Prostate gland (tissue), 2 donors: ENCODE data around the gene BDNF. TPM values are rescaled to one million over a fixed set of nuclear protein-coding genes. Genes with fewer than 3 reads are reported as not detected.
A peak's percentile ranks its signal among the peaks of the same experiment; 100 is the strongest.

Source experiments
- DNase-seq: peaks from one replicate; pipeline ENCODE4 v3.0.0-alpha.2; 2019; ENCODE audit warnings: low spot score
- H3K27ac ChIP-seq, 2 donors: fragments of 200-600 bp; sonication (generic); 2 replicates each; pipeline ENCODE4 v1.5.1; 2017 to 2019
- H3K27me3 ChIP-seq: fragments of 200-600 bp; sonication (generic); replicated peaks from 2 replicates; pipeline ENCODE4 v1.5.1; 2019; ENCODE audit not compliant: insufficient read depth
- H3K36me3 ChIP-seq, 2 donors: fragments of 200-600 bp; sonication (generic); 1 replicate in 1 of 2; 2 replicates in 1 of 2; pipeline versions ENCODE4 v1.5.1 to v1.8.1; 2017 to 2019
- H3K4me1 ChIP-seq: fragments of 200-600 bp; sonication (generic); replicated peaks from 2 replicates; pipeline ENCODE4 v1.5.1; 2019
- H3K4me3 ChIP-seq, 2 donors: fragments of 200-600 bp; sonication (generic); 2 replicates each; pipeline ENCODE4 v1.5.1; 2017 to 2019
- H3K9me3 ChIP-seq: fragments of 200-600 bp; sonication (generic); 2 replicates; pipeline ENCODE4 v1.5.1; 2017
- CTCF ChIP-seq, 4 experiments: fragments of 200-600 bp in 2 of 4; fragments of 450-650 bp in 2 of 4; sonication (generic) in 2 of 4; IDR thresholded peaks; 1 replicate in 3 of 4; 2 replicates in 1 of 4; pipeline ENCODE4 v1.5.1; 2016 to 2019; ENCODE audit warnings: antibody characterized with exemption in 4 of 4, mild to moderate bottlenecking in 2 of 4, moderate library complexity in 2 of 4
- POLR2A ChIP-seq: fragments of 450-650 bp; IDR thresholded peaks from one replicate; pipeline ENCODE4 v1.6.1; 2016; ENCODE audit warnings: antibody characterized with exemption, mild to moderate bottlenecking
- POLR2AphosphoS5 ChIP-seq: sonication (generic); formaldehyde crosslinking; IDR thresholded peaks from one replicate; pipeline ENCODE4 v1.6.1; 2017; ENCODE audit warnings: antibody characterized with exemption
- WGBS: methylation state at CpG from one replicate; pipeline ENCODE4 v1.1.5; 2018; 5-methylcytosine and 5-hydroxymethylcytosine counted together
- intact Hi-C: fragments of 100-400 bp; cut with DNase I; formaldehyde crosslinking; loops from one replicate; pipeline ENCODE4 v1.14.2; 2022
- total RNA-seq, 2 donors: library from RNA; depleted of rRNA; stranded (reverse); fragments of >200 nt; gene quantifications; one replicate each; pipeline ENCODE4 v1.1.0, GENCODE V29; 2016

BDNF gene
- total RNA-seq, 2 donors from 2014 or later = 0.87 to 2.5 TPM

- Histone ChIP-seq H3K27me3 (peaks cover 5% of the 10 kb centered on the region), H3K9me3 (no peaks in the 10 kb centered on the region)
- intact Hi-C loops = loop anchor here (5.0 kb wide), 1 partner anchor 1635 kb away; no protein-coding TSS in a partner anchor
Observed at GRCh38 chr11:27697679-27698275, 2.5 kb downstream of the BDNF start.

DNA sequence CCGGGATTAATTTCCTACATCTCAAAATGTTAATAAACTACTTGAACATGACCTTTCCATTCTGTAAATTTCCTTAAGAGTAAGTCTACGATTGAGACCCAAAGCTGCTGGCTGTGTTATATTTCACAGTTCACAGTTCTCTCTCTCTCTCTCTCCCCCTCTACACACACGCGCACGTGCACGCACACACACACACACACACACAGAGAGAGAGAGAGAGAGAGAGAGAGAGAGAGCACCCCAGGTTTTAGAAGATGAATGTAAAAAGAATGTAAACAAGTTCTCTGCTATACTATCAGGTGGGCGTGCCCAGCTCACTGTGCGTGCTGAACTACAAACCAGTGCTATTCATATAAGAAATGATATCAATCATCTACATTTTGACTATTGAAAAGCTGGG lies 3.3 kb downstream of the BDNF start:
- H3K9me3 ChIP-seq = no peaks in the 10 kb centered on the region
- H3K27me3 ChIP-seq = peaks cover 5% of the 10 kb centered on the region
- H3K4me1 ChIP-seq = peaks cover 7% of the 10 kb centered on the region
- DNase-seq = no peak
- H3K27ac ChIP-seq = no peak overlapping the region
- intact Hi-C loops = loop anchor here (5.0 kb wide), 1 partner anchor 1635 kb away; no protein-coding TSS in a partner anchor
- TF ChIP-seq POLR2AphosphoS5 (no peak), CTCF (IDR thresholded peaks at IDR 0.05) (no peak), POLR2A (no peak)
- H3K36me3 ChIP-seq = no peaks in the 10 kb centered on the region
- H3K4me3 ChIP-seq = no peak overlapping the region
- 63% methylated on average over 8 of the region's 8 CpGs for WGBS

More at GRCh38 chr11:27697679-27698275, 2.5 kb downstream of the BDNF start:
- no peak for DNase-seq
- Histone ChIP-seq H3K36me3 (no peaks in the 10 kb centered on the region), H3K4me3 (no peak overlapping the region), H3K27ac (no peak overlapping the region), H3K4me1 (peaks cover 7% of the 10 kb centered on the region)
- 68% methylated on average over 2 of the region's 2 CpGs for WGBS
- TF ChIP-seq CTCF (IDR thresholded peaks at IDR 0.05) (no peak), POLR2A (no peak), POLR2AphosphoS5 (no peak)

GRCh38 chr11:27696115-27696514 lies 4.1 kb downstream of the BDNF start:
- H3K9me3 ChIP-seq = no peaks in the 10 kb centered on the region
- H3K4me1 ChIP-seq = peaks cover 7% of the 10 kb centered on the region
- DNase-seq = no peak
- intact Hi-C loops = loop anchor here (5.0 kb wide), 1 partner anchor 1636 kb away; no protein-coding TSS in a partner anchor
- 64% methylated on average over 3 of the region's 3 CpGs for WGBS
- no peak overlapping the region for H3K27ac ChIP-seq
- TF ChIP-seq POLR2A (no peak), CTCF (IDR thresholded peaks at IDR 0.05) (no peak), POLR2AphosphoS5 (no peak)
- no peaks in the 10 kb centered on the region for H3K36me3 ChIP-seq
- no peak overlapping the region for H3K4me3 ChIP-seq
- H3K27me3 ChIP-seq = peaks cover 5% of the 10 kb centered on the region

DNA sequence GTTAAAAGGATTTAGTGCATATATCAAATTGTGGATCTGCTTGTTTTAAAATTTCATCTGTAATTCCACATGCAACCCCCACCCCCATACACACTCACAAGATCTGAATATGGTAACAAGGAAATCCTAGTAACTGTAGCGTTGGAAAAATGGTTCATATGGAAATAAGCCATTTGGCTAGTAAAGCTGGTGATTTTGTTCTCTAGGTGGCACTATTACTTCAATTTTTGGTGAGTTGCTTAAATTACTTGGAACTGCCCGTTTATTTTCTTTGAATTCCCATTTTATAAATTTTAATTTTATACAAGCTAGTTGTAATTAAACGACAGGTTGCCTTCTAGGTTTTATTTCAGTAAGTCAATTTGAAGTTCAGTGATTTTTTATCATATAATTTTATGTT lies 5.3 kb downstream of the BDNF start:
- Histone ChIP-seq H3K27me3 (peaks cover 5% of the 10 kb centered on the region), H3K4me3 (no peak overlapping the region), H3K36me3 (no peaks in the 10 kb centered on the region), H3K27ac (no peak overlapping the region), H3K4me1 (peaks cover 6% of the 10 kb centered on the region), H3K9me3 (no peaks in the 10 kb centered on the region)
- intact Hi-C loops = loop anchor here (5.0 kb wide), 1 partner anchor 1637 kb away; no protein-coding TSS in a partner anchor
- no peak for DNase-seq
- TF ChIP-seq CTCF (IDR thresholded peaks at IDR 0.05) (peak in 1 of 4 experiments; percentile 21), POLR2A (no peak)
- 13% methylated on average over 3 of the region's 3 CpGs for WGBS

DNA sequence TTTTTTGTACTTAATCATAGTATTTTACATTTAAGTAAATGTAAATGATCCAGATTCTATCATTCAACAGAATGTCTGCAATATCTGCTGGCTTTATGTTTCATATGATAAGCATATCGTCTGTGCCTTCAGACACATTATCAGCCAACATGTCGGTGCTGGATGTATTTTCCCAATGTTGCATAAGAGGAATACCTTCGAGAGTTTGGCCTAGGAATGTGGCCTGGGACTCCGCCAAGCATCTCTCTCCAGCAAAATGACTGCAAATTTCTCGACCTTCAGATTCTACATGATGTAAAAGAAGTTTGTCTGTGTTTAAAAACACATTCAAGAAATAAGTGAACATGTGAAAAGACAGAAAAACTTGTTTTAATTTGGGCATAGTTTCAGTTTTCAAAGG lies 6.9 kb downstream of the BDNF start:
- no peak overlapping the region for H3K27ac ChIP-seq
- TF ChIP-seq POLR2A = no peak
- no peak for TF ChIP-seq POLR2AphosphoS5
- TF ChIP-seq CTCF (IDR thresholded peaks at IDR 0.05) = no peak
- intact Hi-C loops = no loop called here
- H3K4me1 ChIP-seq = no peaks in the 10 kb centered on the region
- peaks cover 3% of the 10 kb centered on the region for H3K27me3 ChIP-seq
- no peak for DNase-seq
- WGBS = 69% methylated on average over 5 of the region's 5 CpGs
- H3K9me3 ChIP-seq = no peaks in the 10 kb centered on the region
- no peak overlapping the region for H3K4me3 ChIP-seq
- no peaks in the 10 kb centered on the region for H3K36me3 ChIP-seq
